NCI-H226 (cell line): Measurements from ENCODE around the gene WFDC10B.
"Not testable (repeated sequence)": the region's sequence is repeated elsewhere in the genome, so short reads cannot be mapped to it uniquely, and the experiment has no call there.

ENCODE experiments used
- DNase-seq: peaks from one replicate; pipeline ENCODE4 v3.0.0-alpha.2; 2015

WFDC10B gene

DNA sequence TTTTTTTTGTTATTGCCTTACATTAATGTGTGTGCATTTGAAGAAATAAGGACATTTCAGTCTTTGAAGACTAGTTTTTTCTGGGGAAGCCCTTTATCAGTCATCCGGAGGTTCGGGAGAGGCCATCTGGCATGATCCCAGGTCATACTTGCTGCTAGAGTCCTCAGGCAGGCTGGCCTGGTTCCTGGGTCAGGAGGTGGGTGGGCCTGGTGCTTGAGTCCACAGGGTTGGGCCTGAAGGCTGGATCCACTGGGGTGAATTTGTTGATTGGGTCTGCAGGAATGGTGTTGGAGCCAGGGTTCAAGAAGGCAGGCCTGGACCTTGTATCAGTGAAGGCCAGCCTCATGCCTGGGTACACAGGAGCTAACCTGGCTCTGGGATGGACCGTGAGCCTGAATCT lies 57.9 kb downstream of the WFDC10B start:
- no peak for DNase-seq

GRCh38 chr20:45645869-45646268 lies 59.0 kb downstream of the WFDC10B start:
- DNase-seq: not testable (repeated sequence)

DNA sequence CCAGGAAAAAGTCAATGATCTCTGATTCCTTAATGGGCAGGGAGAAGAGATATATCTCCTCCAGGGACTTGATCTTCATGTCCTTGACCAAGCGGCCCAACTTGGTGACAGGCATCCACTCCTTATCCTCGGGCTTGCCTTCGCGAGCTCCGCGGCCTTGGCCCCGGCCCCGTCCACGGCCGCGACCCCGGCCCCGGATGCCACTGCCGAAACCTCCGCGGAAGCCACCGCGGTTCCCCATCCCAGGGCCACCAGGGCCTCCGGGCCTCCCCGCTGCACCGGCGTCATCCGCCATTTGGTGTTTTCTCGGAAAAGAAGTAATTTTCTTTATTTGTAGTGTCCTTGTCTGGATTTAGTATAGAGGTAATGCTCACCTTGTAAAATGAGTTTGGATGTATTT lies 63.7 kb downstream of the WFDC10B start:
- DNase-seq: not testable (repeated sequence)

GRCh38 chr20:45639687-45640086 lies 65.1 kb downstream of the WFDC10B start:
- no peak for DNase-seq

GRCh38 chr20:45636513-45636912 lies 68.3 kb downstream of the WFDC10B start:
- no peak for DNase-seq
